Measurements from ENCODE around the gene ZNF438. TPM values are rescaled to one million over a fixed set of nuclear protein-coding genes. Genes with fewer than 3 reads are reported as not detected.

The ZNF438 gene
- total RNA-seq, 4 donors from 2014 or later: 2.9 to 9.3 (median 5.9) TPM

DNA sequence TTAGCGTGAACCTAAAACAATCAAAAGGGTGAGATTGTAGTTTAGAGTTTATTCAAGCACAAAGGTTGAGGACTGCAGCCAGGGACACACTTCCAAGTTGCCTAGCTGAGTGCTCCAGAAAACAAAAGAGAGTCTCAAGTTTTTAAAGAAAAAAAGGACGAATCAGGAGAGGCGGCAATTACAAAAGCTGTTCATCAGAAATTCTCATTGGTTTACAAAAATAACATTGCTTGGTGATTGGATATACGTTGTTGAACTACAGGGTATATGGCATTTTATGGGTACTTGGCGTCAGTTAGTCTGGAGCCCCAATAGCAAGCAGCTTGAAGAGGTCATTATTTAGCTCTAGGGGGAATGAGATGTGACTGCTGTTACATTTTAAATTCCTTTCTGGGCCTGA, 11.5 kb downstream of the ZNF438 start:
- DNase-seq: no peak
- Histone ChIP-seq H3K9me3 (no peaks in the 10 kb centered on the region), H3K4me3 (no peak overlapping the region), H3K4me1 (peaks cover 0 to 37% (median 0%) of the 10 kb centered on the region in 3 donors), H3K27ac (no peak overlapping the region), H3K27me3 (no peaks in the 10 kb centered on the region), H3K36me3 (no peaks in the 10 kb centered on the region)
- intact Hi-C loops (cut with DNase I): no loop called here
- 77 to 84% methylated on average over 5 of the region's 5 CpGs for WGBS, 2 donors
- TF ChIP-seq, protein P1, sequence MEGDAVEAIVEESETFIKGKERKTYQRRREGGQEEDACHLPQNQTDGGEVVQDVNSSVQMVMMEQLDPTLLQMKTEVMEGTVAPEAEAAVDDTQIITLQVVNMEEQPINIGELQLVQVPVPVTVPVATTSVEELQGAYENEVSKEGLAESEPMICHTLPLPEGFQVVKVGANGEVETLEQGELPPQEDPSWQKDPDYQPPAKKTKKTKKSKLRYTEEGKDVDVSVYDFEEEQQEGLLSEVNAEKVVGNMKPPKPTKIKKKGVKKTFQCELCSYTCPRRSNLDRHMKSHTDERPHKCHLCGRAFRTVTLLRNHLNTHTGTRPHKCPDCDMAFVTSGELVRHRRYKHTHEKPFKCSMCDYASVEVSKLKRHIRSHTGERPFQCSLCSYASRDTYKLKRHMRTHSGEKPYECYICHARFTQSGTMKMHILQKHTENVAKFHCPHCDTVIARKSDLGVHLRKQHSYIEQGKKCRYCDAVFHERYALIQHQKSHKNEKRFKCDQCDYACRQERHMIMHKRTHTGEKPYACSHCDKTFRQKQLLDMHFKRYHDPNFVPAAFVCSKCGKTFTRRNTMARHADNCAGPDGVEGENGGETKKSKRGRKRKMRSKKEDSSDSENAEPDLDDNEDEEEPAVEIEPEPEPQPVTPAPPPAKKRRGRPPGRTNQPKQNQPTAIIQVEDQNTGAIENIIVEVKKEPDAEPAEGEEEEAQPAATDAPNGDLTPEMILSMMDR (IDR thresholded peaks at IDR 0.05): no peak

DNA sequence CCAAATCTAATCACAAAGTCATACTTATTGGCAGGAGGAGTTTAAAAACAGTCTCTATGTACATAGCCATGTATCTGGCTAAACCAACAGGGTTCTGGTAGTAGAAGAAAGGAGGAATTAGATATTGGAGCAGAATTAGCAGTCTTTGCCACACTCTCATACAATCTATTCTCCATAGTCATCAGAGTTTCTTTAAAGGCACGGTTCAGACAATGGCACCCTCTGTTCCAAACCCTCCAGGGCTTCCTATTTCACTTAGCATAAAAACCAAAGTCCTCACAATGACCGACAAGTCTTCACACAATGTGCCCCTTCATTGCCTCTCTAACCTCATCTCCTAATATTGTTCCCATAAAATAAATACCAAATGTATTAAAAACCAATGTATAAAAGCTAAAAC, 12.7 kb downstream of the ZNF438 start:
- peak overlapping the region in 1 of 4 donors; percentile 29 for H3K27ac ChIP-seq
- TF ChIP-seq POLR2A (IDR thresholded peaks at IDR 0.05): no peak
- TF ChIP-seq, protein P1 (IDR thresholded peaks at IDR 0.05): no peak
- H3K36me3 ChIP-seq: no peaks in the 10 kb centered on the region
- intact Hi-C loops (cut with DNase I): no loop called here
- no peak for DNase-seq
- no peaks in the 10 kb centered on the region for H3K27me3 ChIP-seq
- 41 to 61% methylated on average over 2 of the region's 2 CpGs for WGBS, 2 donors
- peaks cover 0 to 36% (median 0%) of the 10 kb centered on the region in 3 donors for H3K4me1 ChIP-seq
- H3K9me3 ChIP-seq: no peaks in the 10 kb centered on the region
- no peak overlapping the region for H3K4me3 ChIP-seq

DNA sequence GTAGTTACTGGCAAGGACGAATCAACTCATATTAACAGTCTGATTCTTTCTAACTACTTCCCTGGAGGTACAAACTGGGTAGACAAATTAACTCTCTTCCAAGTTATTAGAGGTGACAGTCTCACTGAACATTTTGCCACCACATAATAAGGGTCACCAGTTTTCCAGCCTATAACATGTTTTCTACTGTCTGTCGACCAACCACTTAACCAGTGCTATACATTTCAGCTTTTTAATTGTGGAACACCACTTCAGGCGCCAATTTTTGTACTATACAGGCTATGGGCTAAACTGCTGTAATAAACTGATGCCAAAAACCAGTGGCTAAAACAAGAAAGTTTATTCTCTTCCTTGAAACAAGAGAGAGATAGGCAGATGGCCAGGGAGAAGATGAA, 13.3 kb downstream of the ZNF438 start:
- TF ChIP-seq, protein P1 (IDR thresholded peaks at IDR 0.05): no peak
- TF ChIP-seq POLR2A (IDR thresholded peaks at IDR 0.05): no peak
- H3K4me3 ChIP-seq: no peak overlapping the region
- WGBS, 2 donors: 98 to 100% methylated on average over 3 of the region's 3 CpGs
- H3K9me3 ChIP-seq: no peaks in the 10 kb centered on the region
- H3K27ac ChIP-seq: peak overlapping the region in 2 of 4 donors; percentile 19 to 29
- H3K36me3 ChIP-seq: no peaks in the 10 kb centered on the region
- H3K4me1 ChIP-seq: peaks cover 0 to 30% (median 0%) of the 10 kb centered on the region in 3 donors
- intact Hi-C loops (cut with DNase I): no loop called here
- no peaks in the 10 kb centered on the region for H3K27me3 ChIP-seq
- no peak for DNase-seq

DNA sequence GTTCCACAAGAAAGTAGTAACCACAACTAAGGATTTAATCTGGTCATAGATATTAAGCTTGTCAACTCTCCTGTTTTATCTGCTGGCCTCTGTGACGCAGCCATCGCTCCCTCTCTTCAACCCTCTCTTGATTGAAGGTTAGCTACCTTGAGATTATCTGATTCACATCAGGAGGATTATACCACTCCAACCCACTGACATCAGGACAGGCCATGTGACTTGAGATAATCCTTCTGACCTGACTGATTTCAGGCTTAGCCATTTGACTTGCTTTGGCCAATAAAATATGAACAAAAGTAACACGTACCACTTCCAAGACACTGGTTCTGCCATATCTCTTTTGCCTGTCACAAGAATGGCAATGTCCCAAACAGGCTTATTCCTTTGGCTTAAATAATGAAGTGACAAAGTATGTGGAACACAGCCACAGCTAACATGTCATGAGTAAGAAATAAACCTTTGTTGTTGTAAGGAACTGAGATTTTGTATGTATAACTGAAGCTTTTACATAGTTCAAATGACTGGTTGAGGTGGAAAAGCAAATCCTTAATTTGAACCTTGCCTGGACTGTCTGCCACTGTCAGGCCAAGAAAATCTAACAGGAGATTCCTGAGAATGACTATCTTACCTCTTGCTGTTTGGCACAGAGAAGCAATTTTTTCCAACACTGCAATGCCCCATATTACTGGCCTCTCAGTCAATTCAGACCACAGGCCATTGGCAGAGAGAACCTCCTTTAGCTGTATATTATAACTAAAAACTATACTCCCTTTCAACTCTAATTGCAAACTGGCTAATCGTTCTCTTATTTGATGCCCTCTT, 13.9 kb downstream of the ZNF438 start:
- Histone ChIP-seq H3K4me1 (peaks cover 0 to 25% (median 0%) of the 10 kb centered on the region in 3 donors), H3K27me3 (no peaks in the 10 kb centered on the region), H3K27ac (peak overlapping the region in 2 of 4 donors; percentile 19 to 29), H3K36me3 (no peaks in the 10 kb centered on the region), H3K4me3 (no peak overlapping the region), H3K9me3 (no peaks in the 10 kb centered on the region)
- DNase-seq: no peak
- intact Hi-C loops (cut with DNase I): no loop called here
- WGBS, 2 donors: 64 to 80% methylated on average over 4 of the region's 4 CpGs
- TF ChIP-seq, protein P1 (IDR thresholded peaks at IDR 0.05): no peak
- no peak for TF ChIP-seq POLR2A (IDR thresholded peaks at IDR 0.05)

DNA sequence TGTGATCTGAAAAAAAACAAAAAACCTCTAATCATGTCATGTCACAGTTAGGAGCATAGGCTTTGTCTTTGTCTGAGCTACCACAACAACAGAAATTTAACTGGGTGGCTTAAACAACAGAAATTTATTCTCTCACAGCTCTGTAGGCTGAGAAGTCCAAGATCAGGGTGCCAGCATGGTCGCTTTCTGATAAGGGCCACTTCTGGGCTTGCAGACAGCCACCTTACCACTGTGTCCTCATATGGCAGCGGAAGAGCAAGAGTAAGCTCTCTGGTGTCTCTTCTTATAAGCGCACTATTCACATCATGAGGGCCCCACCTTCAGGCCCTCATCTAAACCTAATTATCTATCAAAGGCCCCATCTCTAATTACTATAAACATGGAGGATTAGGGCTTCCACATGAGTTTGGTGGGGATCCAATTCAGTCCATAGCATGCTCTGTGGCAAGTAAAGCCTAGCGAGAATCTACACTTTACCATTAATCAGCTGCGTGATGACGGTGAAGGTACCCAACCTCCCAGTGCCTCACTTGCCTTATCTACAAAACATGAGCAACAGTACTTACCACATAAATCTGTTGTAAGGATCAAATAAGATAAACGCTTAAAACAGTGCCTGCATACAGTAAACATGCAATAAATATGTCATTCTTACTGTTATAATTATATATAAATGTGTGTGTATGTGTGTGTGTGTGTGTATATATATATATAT, 17.3 kb downstream of the ZNF438 start:
- H3K4me3 ChIP-seq: no peak overlapping the region
- TF ChIP-seq, protein P1 (IDR thresholded peaks at IDR 0.05): no peak
- no peak for TF ChIP-seq POLR2A (IDR thresholded peaks at IDR 0.05)
- peaks cover 0 to 30% (median 3%) of the 10 kb centered on the region in 3 donors for H3K4me1 ChIP-seq
- 92 to 94% methylated on average over 7 of the region's 7 CpGs for WGBS, 2 donors
- no peaks in the 10 kb centered on the region for H3K9me3 ChIP-seq
- H3K27me3 ChIP-seq: no peaks in the 10 kb centered on the region
- DNase-seq: no peak
- no peak overlapping the region for H3K27ac ChIP-seq
- intact Hi-C loops (cut with DNase I): no loop called here
- H3K36me3 ChIP-seq: no peaks in the 10 kb centered on the region
